ENCODE data around the gene CPNE5. TPM values are rescaled to one million over a fixed set of nuclear protein-coding genes. Genes with fewer than 3 reads are reported as not detected.
A peak's percentile ranks its signal among the peaks of the same experiment; 100 is the strongest.

CPNE5 gene
- total and polyA plus RNA-seq, 7 experiments from 2014 or later = 0.09 to 5.1 (median 1.3) TPM; not detected in 1

GRCh38 chr6:36754582-36755434 lies 84.4 kb downstream of the CPNE5 start:
- Mint-ChIP-seq H3K9me3 (peaks cover 0 to 8% (median 0%) of the 10 kb centered on the region in 11 donors), H3K27me3 (no peaks in the 10 kb centered on the region), H3K36me3 (peaks cover 0 to 8% (median 0%) of the 10 kb centered on the region in 5 donors), H3K27ac (peak overlapping the region in 5 of 9 donors; percentile 69 to 91 (median 85)), H3K4me1 (peaks cover 17 to 80% (median 41%) of the 10 kb centered on the region in 7 donors), H3K4me3 (peak overlapping the region in 2 of 10 donors; percentile 46 to 84)
- DNase-seq (no peak), ATAC-seq (no peak)
- Histone ChIP-seq H3K4me1 (ENCODE audit: control insufficient read depth in 2 of 2, insufficient read depth in 2 of 2, low read length in 2 of 2) (peaks cover 16 to 53% of the 10 kb centered on the region in 2 donors), H3K27ac (ENCODE audit: low read depth, low read length) (no peak overlapping the region), H3K36me3 (ENCODE audit: control insufficient read depth in 2 of 3, insufficient read depth in 3 of 3, low read length in 3 of 3) (no peaks in the 10 kb centered on the region), H3K9me3 (ENCODE audit: control insufficient read depth in 2 of 3, low read length in 3 of 3) (peaks cover 0 to 7% (median 0%) of the 10 kb centered on the region in 3 experiments), H3K27me3 (ENCODE audit: control insufficient read depth in 2 of 2, insufficient read depth in 2 of 2, low read length in 2 of 2) (no peaks in the 10 kb centered on the region), H3K4me3 (ENCODE audit: low read length) (peak overlapping the region; percentile 5)
- ChIA-PET CTCF (interaction anchor here (1.6 kb wide), 1 partner anchor 18 kb away, joined by 4 read pairs; no protein-coding TSS in a partner anchor), POLR2A (interaction anchor here (0.6 kb wide), 1 partner anchor 107 kb away, joined by 3 read pairs; no protein-coding TSS in a partner anchor)
- intact Hi-C loops (cut with micrococcal nuclease) = loop anchor here in 1 of 2 donors (1.0 to 5.0 kb wide), 2 partner anchors 33 to 75 kb away; no protein-coding TSS in a partner anchor

DNA sequence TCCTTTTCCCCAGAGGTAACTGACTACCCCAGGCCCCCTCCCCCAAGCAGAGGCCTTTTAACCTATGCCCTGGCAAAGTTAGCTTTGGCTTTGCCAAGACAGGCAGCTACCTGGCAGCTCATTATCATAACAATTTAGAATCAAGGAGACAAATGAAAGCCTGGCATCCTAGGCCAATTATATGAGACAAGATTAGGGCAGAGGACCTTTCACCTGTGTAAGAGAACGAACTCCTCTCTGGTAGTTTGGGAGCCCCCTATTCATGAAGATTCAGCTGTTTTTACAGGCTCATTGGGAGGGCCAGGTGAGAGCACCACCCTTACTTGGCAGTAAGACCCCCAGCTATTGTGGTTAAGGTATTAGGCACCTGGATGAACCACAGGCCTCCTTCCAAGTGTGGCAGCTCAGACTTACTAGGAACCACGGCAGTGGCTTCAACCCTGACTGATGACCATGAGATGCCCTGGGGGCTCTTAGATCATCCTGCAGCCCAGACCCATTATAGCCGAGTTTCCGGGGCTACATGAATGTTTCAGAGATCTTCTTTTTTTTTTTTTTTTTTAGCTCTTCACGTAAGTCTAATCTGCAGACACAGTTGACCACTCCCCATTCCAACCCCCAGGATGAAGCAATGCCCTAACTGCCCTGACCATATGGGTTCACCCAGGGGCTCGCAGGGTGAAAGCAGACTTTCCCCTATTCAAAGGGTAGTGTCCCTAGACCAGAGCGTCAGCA lies 85.4 kb downstream of the CPNE5 start:
- Histone ChIP-seq H3K4me1 (ENCODE audit: control insufficient read depth in 2 of 2, insufficient read depth in 2 of 2, low read length in 2 of 2) (peaks cover 16 to 53% of the 10 kb centered on the region in 2 donors), H3K27ac (ENCODE audit: low read depth, low read length) (no peak overlapping the region), H3K27me3 (ENCODE audit: control insufficient read depth in 2 of 2, insufficient read depth in 2 of 2, low read length in 2 of 2) (no peaks in the 10 kb centered on the region), H3K36me3 (ENCODE audit: control insufficient read depth in 2 of 3, insufficient read depth in 3 of 3, low read length in 3 of 3) (no peaks in the 10 kb centered on the region), H3K9me3 (ENCODE audit: control insufficient read depth in 2 of 3, low read length in 3 of 3) (peaks cover 0 to 10% (median 0%) of the 10 kb centered on the region in 3 experiments), H3K4me3 (ENCODE audit: low read length) (no peak overlapping the region)
- peaks cover 0 to 14% (median 4%) of the 10 kb centered on the region in 11 donors for H3K9me3 Mint-ChIP-seq
- POLR2A ChIA-PET = no interaction called here
- H3K27me3 Mint-ChIP-seq = no peaks in the 10 kb centered on the region
- CTCF ChIA-PET = interaction anchor here (1.6 kb wide), 1 partner anchor 19 kb away, joined by 4 read pairs; no protein-coding TSS in a partner anchor
- H3K36me3 Mint-ChIP-seq = peaks cover 0 to 13% (median 0%) of the 10 kb centered on the region in 5 donors
- H3K4me3 Mint-ChIP-seq = peak overlapping the region in 1 of 10 donors; percentile 26
- no peak for ATAC-seq
- peaks cover 17 to 72% (median 37%) of the 10 kb centered on the region in 7 donors for H3K4me1 Mint-ChIP-seq
- no peak for DNase-seq
- H3K27ac Mint-ChIP-seq = peak overlapping the region in 2 of 9 donors; percentile 6 to 91
- intact Hi-C loops (cut with micrococcal nuclease) = no loop called here

DNA sequence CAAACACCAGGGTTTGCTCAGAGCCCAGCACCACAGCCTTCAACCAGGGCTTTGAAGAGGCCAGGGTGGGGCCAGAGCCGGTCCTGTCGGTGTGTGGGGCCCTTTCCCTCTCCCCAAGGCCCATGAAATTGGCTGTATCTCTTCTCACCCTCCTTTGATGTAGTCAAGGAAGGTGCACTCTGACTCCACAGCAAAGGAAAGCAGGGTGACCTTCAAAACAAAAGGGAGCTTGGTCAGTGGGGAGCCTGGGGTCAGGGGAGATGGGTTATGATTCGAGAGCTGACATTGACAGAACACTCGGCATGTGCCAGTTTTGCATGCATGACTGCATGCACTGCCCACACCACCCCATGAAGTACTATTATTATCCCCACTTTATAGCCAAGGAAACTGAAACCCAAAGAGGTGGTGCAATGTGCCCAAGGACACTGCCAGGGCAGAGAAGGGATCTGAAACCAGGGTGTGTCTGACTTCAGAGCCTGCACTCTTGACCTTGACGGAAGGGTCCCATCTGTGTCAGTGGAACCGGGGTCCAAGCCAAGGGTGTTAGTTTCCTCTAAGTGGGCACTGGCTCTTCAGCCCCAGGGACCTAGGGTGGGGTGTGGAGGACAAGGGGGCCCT lies 86.2 kb downstream of the CPNE5 start:
- peaks cover 17 to 64% (median 33%) of the 10 kb centered on the region in 7 donors for H3K4me1 Mint-ChIP-seq
- no peaks in the 10 kb centered on the region for H3K36me3 ChIP-seq (ENCODE audit: control insufficient read depth in 2 of 3, insufficient read depth in 3 of 3, low read length in 3 of 3)

DNA sequence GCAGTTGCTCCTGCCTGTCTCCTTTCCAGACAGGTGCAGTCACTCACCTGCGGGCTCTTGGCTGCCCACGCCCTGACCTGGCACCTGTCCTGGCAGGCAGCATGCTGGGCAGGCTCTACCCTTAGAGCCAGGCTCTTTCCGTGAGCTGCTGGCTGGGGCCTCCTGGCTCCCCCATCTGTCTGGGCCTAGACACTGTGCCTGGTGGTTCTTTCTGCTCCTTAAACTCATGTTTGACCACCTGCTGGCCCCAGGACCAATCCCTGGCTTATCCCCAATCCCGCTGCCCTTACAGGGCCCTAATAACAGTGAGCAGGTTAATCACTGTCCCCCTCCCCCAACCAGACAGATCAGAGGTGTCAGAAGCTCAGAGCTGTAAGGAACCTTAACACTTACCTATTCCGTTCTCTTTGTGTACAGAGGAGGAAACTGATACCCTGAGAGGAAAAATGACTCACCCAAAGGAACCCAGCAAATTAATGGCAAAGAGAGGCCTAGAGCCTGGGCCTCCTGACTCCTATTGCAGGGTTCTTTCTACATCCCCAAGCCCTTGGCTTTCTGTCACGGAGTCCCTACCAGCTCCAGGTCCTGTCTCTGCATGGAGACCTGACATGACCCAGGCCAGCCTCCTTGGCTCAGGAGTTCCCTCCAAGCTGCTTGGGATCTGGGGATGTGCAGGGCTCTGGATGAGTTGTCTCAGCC lies 86.9 kb downstream of the CPNE5 start:
- Mint-ChIP-seq H3K36me3 (peaks cover 0 to 23% (median 0%) of the 10 kb centered on the region in 5 donors), H3K27me3 (no peaks in the 10 kb centered on the region), H3K4me3 (peak overlapping the region in 1 of 10 donors; percentile 61), H3K9me3 (peaks cover 0 to 23% (median 5%) of the 10 kb centered on the region in 11 donors), H3K4me1 (peaks cover 17 to 60% (median 30%) of the 10 kb centered on the region in 7 donors), H3K27ac (peak overlapping the region in 3 of 9 donors; percentile 8 to 96 (median 8))
- no peak overlapping the region for H3K27ac ChIP-seq (ENCODE audit: low read depth, low read length)
- peaks cover 16 to 46% of the 10 kb centered on the region in 2 donors for H3K4me1 ChIP-seq (ENCODE audit: control insufficient read depth in 2 of 2, insufficient read depth in 2 of 2, low read length in 2 of 2)
- no peak for ATAC-seq
- no peak overlapping the region for H3K4me3 ChIP-seq (ENCODE audit: low read length)
- CTCF ChIA-PET = interaction anchor here (0.8 kb wide), 1 partner anchor 16 kb away, joined by 3 read pairs; no protein-coding TSS in a partner anchor
- no peaks in the 10 kb centered on the region for H3K27me3 ChIP-seq (ENCODE audit: control insufficient read depth in 2 of 2, insufficient read depth in 2 of 2, low read length in 2 of 2)
- no peaks in the 10 kb centered on the region for H3K36me3 ChIP-seq (ENCODE audit: control insufficient read depth in 2 of 3, insufficient read depth in 3 of 3, low read length in 3 of 3)
- intact Hi-C loops (cut with micrococcal nuclease) = no loop called here
- DNase-seq = no peak
- POLR2A ChIA-PET = no interaction called here
- H3K9me3 ChIP-seq (ENCODE audit: control insufficient read depth in 2 of 3, low read length in 3 of 3) = peaks cover 0 to 18% (median 0%) of the 10 kb centered on the region in 3 experiments

More for the DNA sequence above, 86.2 kb downstream of the CPNE5 start:
- ChIA-PET POLR2A (no interaction called here), CTCF (interaction anchor here (0.8 kb wide), 1 partner anchor 16 kb away, joined by 3 read pairs; no protein-coding TSS in a partner anchor)
- Mint-ChIP-seq H3K4me3 (no peak overlapping the region), H3K9me3 (peaks cover 0 to 21% (median 5%) of the 10 kb centered on the region in 11 donors), H3K27ac (peak overlapping the region in 2 of 9 donors; percentile 8 to 96), H3K27me3 (no peaks in the 10 kb centered on the region), H3K36me3 (peaks cover 0 to 22% (median 0%) of the 10 kb centered on the region in 5 donors)
- H3K9me3 ChIP-seq (ENCODE audit: control insufficient read depth in 2 of 3, low read length in 3 of 3) = peaks cover 0 to 18% (median 0%) of the 10 kb centered on the region in 3 experiments
- DNase-seq (no peak), ATAC-seq (peak; percentile 40)
- intact Hi-C loops (cut with micrococcal nuclease) = no loop called here
- no peak overlapping the region for H3K27ac ChIP-seq (ENCODE audit: low read depth, low read length)
- H3K4me3 ChIP-seq (ENCODE audit: low read length) = no peak overlapping the region
- H3K27me3 ChIP-seq (ENCODE audit: control insufficient read depth in 2 of 2, insufficient read depth in 2 of 2, low read length in 2 of 2) = no peaks in the 10 kb centered on the region
- peaks cover 16 to 53% of the 10 kb centered on the region in 2 donors for H3K4me1 ChIP-seq (ENCODE audit: control insufficient read depth in 2 of 2, insufficient read depth in 2 of 2, low read length in 2 of 2)

DNA sequence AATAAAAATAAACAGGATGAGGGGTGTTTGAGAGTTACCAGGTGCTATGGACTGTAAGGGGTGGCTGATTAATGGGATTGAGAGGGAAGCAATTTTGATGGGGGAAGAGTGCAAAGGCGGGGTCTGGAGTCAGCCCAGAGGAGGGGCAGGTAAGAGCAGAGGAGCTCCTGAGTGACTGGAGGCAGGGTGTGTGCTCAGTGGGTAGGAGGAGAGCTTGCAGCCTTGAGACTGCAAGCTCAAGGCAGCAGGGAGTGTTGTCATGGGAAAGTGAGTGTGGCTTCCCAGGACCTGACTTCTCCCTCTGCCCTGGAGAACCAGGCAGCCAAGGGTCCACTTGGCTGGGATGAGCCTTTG lies 87.4 kb downstream of the CPNE5 start:
- H3K27me3 Mint-ChIP-seq = no peaks in the 10 kb centered on the region
- POLR2A ChIA-PET = no interaction called here
- H3K4me1 Mint-ChIP-seq = peaks cover 17 to 55% (median 25%) of the 10 kb centered on the region in 7 donors
- H3K36me3 Mint-ChIP-seq = peaks cover 0 to 23% (median 0%) of the 10 kb centered on the region in 5 donors
- Histone ChIP-seq H3K36me3 (ENCODE audit: control insufficient read depth in 2 of 3, insufficient read depth in 3 of 3, low read length in 3 of 3) (no peaks in the 10 kb centered on the region), H3K4me3 (ENCODE audit: low read length) (no peak overlapping the region), H3K9me3 (ENCODE audit: control insufficient read depth in 2 of 3, low read length in 3 of 3) (peaks cover 0 to 18% (median 0%) of the 10 kb centered on the region in 3 experiments), H3K4me1 (ENCODE audit: control insufficient read depth in 2 of 2, insufficient read depth in 2 of 2, low read length in 2 of 2) (peaks cover 16 to 41% of the 10 kb centered on the region in 2 donors), H3K27me3 (ENCODE audit: control insufficient read depth in 2 of 2, insufficient read depth in 2 of 2, low read length in 2 of 2) (no peaks in the 10 kb centered on the region), H3K27ac (ENCODE audit: low read depth, low read length) (no peak overlapping the region)
- no peak for ATAC-seq
- peak overlapping the region in 3 of 9 donors; percentile 8 to 70 (median 16) for H3K27ac Mint-ChIP-seq
- DNase-seq = no peak
- intact Hi-C loops (cut with micrococcal nuclease) = no loop called here
- CTCF ChIA-PET = no interaction called here
- peak overlapping the region in 1 of 10 donors; percentile 20 for H3K4me3 Mint-ChIP-seq
- H3K9me3 Mint-ChIP-seq = peaks cover 0 to 23% (median 5%) of the 10 kb centered on the region in 11 donors

All from naive thymus-derived CD4-positive, alpha-beta T cell (primary cell).